HL-60/S4 (cell line): ENCODE measurements around the gene MEX3C.

Source experiments
- in situ Hi-C: fragments of 300-500 bp; cut with MboI; formaldehyde crosslinking; loops from 2 replicates; pipeline ENCODE4 v1.14.3; 2022; ENCODE audit warnings: low sequenced_read_pairs

MEX3C gene

GRCh38 chr18:51197661-51198424, at the start of gene MEX3C:
TSS of gene MEX3C (minus strand) at chr18:51197681. CDS start at chr18:51197320, 361 bp downstream.
- in situ Hi-C loops = no loop called here

GRCh38 chr18:51241226-51241625, 43.7 kb upstream of the MEX3C start:
- in situ Hi-C loops = no loop called here

GRCh38 chr18:51236225-51236624, 38.7 kb upstream of the MEX3C start:
- in situ Hi-C loops = no loop called here

DNA sequence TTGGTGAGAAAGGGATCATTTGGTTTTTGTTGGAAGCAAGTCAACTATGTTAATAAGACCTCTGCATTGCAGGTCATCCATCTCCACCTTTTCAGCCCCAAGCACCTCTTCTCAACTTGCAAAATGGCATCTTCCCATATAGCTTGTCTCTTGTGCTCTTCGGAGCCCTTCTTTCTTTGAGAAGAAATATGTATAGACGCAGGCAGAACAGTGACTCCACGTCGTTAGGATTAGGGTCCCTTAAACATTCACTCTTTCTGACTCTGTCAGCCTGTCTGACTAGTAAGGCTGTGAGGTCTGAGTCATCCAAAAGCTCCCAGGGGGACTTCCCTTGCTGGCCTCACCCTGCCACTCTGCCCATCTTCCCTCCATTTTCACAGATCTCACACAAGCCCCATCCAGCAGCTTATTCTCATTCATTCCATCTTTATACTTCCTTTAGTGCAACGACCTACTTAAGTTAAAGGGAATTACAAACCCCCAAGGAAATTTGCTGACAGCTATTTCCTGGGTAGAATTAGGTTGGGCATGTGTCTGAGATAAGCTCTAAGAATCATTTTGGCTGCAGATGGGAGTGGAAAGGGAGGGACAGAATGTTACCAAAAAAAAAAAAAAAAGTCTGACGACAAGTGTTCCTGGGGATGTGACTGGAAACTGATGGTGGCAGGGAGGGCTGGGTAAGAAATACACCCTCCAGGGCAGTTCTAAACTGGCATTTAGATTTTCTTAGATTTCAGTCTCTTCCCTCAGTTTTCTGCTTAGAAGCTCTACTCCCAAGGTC, 37.7 kb upstream of the MEX3C start:
- in situ Hi-C loops = no loop called here

- in situ Hi-C loops = no loop called here
Observed at GRCh38 chr18:51234117-51235008, 36.9 kb upstream of the MEX3C start.

- in situ Hi-C loops = no loop called here
Observed at GRCh38 chr18:51229328-51229727, 31.8 kb upstream of the MEX3C start.

DNA sequence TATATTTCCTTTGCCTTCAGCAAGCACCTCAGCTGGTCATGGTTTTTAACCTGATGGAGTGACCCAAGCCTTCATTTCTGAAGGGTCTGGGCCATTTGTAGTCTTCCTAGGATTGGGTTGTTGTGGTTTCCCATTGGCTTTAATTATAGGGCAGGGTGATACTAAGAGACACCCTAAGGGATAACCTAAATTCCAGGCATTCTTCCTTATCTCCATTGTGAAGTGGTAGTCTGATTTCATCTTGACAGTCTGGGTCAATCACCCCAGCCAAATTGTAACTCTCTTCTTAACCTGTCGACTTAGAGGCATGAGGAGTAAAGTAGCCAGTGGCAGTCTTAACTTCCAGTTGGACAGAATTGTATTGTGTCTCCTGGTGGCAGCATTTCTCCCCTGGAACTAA, 30.2 kb upstream of the MEX3C start:
- in situ Hi-C loops = no loop called here

GRCh38 chr18:51226587-51227350, 29.3 kb upstream of the MEX3C start:
- in situ Hi-C loops = no loop called here

GRCh38 chr18:51226068-51226467, 28.6 kb upstream of the MEX3C start:
- in situ Hi-C loops = no loop called here

DNA sequence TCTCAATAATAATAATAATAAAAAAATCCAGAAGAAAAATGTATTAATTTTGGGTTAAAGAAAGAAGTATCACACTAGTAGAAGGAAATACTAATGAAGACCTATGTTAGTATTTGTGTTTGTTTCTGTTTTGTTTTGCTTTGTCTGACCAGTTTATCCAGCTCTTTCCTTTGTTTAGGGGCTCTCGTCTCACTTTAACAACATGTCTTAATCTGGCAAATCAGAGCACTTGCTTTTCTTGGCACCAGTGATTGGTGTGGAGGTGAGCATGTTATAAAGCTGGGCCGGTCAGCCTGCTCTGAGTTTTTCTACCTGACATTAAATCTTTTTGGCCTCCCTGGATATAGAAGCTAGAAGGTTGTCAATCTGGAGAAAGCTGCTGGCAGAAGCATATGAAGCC, 15.1 kb upstream of the MEX3C start:
- in situ Hi-C loops = no loop called here

DNA sequence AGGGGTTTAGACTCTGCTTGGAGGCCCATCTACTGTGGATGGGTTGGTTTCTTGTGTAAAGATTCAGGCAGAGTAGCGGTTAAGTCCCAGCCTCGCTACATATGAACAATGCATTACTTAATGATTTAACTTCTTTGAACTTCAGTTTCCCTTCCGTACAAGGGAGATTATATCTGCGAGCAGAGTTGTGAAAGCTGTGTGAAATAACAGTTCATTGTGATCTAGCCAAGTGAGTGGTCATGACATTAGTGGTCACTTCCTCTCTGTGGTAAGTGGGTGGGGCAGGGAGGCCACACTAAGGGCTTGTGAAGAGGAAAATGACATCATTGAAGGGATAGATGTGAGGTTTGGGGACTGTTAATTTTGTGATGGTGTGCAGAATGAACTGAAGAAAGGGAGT, 14.1 kb upstream of the MEX3C start:
- in situ Hi-C loops = no loop called here

DNA sequence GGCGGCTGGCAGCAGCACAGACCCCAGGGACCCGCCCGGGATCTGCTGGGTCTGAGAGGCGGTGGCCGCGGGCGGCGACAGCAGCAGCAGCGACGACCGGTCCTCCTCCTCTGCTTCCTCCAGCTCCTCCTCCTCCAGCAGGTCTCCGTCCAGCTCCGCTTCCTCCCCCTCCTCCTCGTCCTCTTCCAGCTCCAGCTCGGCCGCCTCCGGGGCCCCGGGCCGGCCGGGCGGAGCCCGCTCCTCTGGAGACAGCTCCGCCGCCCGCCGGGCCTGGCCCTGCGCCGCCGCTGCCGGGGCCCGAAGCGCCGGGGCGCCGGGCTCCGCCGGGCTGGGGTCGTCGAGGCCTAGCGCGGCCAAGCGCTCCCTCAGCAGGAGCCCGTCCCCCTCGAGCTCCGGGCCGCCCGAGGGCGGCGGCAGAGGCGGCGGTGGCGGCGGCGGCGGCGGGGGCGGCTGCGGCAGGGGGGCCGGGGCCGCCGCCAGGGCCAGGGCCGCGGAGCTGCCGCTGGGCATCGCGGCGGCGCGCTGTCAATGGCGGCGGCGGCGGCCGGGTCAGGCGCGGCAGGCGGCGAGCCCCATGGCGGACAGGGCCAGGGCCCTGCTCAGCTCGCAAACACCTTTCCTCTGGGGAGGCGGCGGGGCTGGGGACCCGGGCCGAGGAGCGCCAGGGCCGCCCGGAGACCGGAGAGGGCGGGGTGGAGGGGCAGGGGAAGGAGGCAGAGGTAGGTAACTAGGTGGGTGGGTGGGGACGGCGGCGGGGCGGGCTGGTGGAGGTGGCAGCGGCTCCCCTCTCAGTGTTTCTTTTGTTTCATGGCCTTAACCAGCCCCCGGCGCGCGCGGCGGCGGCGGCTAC, 445 bp downstream of the MEX3C start:
- in situ Hi-C loops = no loop called here

GRCh38 chr18:51196118-51196810, 1.2 kb downstream of the MEX3C start:
- in situ Hi-C loops = no loop called here

DNA sequence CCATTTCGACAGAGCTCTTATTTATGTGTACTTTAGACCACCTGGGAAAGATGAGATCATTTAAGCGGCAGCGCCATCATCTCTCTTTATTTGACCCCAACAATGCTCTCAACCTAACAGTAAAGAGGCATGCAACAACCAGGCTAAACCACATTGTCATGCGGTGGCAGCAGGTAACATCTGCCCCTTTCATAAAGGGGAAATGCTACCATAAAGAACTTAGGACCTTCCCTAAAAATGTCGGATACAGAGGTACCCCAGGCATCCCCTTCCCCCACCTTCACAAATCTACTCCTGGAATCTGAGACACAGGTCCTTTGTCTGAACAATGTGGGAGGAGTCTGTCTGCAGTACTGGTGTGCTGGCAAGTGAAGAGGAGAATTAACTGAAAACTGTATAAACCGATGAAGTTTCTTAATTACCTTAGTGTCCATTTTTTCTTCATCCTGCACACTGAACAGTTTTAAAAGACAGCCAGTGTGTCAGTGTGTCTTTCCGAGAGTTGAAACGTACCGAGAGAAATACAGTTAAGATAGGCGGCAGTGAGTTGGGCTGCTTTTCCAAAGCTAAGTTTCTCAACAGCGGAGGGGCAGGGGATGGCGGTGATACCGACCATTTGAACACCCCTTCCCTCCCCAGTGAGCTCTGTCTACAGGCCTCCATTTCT, 1.9 kb downstream of the MEX3C start:
- in situ Hi-C loops = no loop called here

DNA sequence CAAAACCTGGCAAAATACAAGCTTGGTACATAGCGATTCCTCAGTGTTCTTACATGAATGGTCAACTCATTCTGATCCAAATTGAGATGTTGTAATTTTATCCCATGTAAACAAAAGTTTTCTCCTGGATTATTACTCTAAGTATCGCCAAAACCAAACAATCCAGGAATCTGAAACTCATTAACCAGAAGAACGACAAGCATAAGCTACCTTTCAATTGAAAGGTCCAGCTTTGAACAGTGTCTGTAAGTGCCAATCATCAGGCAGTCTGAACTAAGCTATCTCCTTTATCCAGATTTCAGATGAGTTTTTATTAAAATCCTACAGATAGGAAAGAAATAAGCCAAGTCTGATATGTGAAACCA, 2.4 kb downstream of the MEX3C start:
- in situ Hi-C loops = no loop called here

GRCh38 chr18:51194604-51195003, 2.9 kb downstream of the MEX3C start:
- in situ Hi-C loops = no loop called here

DNA sequence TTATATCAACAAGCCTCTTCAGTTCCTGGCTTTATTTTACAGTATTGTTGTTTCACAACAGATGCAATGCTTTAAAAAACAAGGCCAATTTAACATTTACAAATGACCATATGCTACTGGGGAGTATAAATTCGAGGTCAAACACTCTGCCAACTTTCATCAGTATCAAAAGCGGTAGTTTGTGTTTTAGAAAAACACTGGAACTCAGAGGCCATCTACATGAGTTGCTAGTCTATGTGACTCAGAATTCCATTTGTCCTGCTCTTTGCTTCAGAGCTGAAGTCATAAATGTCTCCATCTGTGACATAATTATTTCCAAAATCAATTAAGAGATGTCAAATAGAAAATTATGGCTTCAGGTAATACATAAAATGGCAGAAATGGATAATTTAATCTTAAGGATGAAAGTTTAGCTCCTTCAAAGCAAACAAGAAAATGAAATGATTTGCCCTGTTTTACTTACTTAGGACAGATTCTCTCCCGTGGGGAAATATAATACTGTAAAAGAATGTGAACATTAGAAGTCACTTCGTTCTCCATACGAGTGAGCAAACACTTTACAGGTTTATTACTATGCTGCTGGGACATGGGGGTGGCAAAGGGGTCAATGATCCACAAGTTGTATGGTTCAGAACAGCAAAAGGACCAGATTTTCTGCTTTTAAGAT, 3.7 kb downstream of the MEX3C start:
- in situ Hi-C loops = no loop called here

DNA sequence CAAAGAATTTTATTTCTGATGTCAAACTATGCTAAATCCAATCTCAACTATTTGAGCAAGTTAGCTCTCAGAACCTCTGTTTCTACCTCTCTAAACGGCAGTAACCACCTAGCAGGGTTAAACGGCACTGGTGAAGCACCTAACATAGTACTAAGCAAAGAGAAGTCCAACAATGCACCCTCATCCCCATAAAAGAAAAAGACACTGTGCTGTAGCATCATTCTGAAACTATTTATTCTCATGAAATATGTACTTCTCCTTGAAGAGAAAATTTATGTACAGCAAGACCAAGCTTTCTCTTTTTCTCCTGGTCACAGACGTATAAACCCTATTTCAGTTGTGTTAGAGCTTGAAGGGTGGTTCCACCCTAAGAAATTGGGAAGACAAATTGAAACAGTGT, 4.8 kb downstream of the MEX3C start:
- in situ Hi-C loops = no loop called here
